ENCODE data around the gene KDM2A. TPM values are rescaled to one million over a fixed set of nuclear protein-coding genes. Genes with fewer than 3 reads are reported as not detected.

KDM2A gene
- total RNA-seq (2014; rRNA removed; shearing (Covaris generic)), result 11.4 and 13.4 TPM in 2 replicates

- in situ Hi-C loops (cut with HindIII; ENCODE audit: low sequenced_read_pairs), result loop anchor here (10.0 kb wide), 1 partner anchor 116 kb away; no protein-coding TSS in a partner anchor
- peak; percentile 98 for DNase-seq (ENCODE audit: low spot score)
These were observed at the start of gene KDM2A for GRCh38 chr11:67118801-67119584. TSS of gene KDM2A (plus strand) at chr11:67119263. CDS start at chr11:67121317, 2,054 bp downstream.

- peak; percentile 86 for DNase-seq (ENCODE audit: low spot score)
- in situ Hi-C loops (cut with HindIII; ENCODE audit: low sequenced_read_pairs), result no loop called here
These were observed 47.4 kb upstream of the KDM2A start for GRCh38 chr11:67071420-67072284.

- in situ Hi-C loops (cut with HindIII; ENCODE audit: low sequenced_read_pairs), result no loop called here
- no peak for DNase-seq (ENCODE audit: low spot score)
These were observed 46.8 kb upstream of the KDM2A start for GRCh38 chr11:67072295-67072694.

- DNase-seq (ENCODE audit: low spot score), result no peak
These were observed 45.2 kb upstream of the KDM2A start for GRCh38 chr11:67073908-67074307.

GRCh38 chr11:67076202-67076601 is 42.9 kb upstream of the KDM2A start:
- no peak for DNase-seq (ENCODE audit: low spot score)
- in situ Hi-C loops (cut with HindIII; ENCODE audit: low sequenced_read_pairs), result no loop called here

More at GRCh38 chr11:67073908-67074307, 45.2 kb upstream of the KDM2A start:
- in situ Hi-C loops (cut with HindIII; ENCODE audit: low sequenced_read_pairs), result no loop called here

- in situ Hi-C loops (cut with HindIII; ENCODE audit: low sequenced_read_pairs), result no loop called here
- no peak for DNase-seq (ENCODE audit: low spot score)
These were observed 39.9 kb upstream of the KDM2A start for GRCh38 chr11:67079065-67079705.

- in situ Hi-C loops (cut with HindIII; ENCODE audit: low sequenced_read_pairs), result no loop called here
- DNase-seq (ENCODE audit: low spot score), result no peak
These were observed 36.8 kb upstream of the KDM2A start for GRCh38 chr11:67082071-67082791.

GRCh38 chr11:67083786-67084366 is 35.2 kb upstream of the KDM2A start:
- in situ Hi-C loops (cut with HindIII; ENCODE audit: low sequenced_read_pairs), result no loop called here

GRCh38 chr11:67085617-67086016 is 33.4 kb upstream of the KDM2A start:
- in situ Hi-C loops (cut with HindIII; ENCODE audit: low sequenced_read_pairs), result no loop called here
- DNase-seq (ENCODE audit: low spot score), result no peak

More at GRCh38 chr11:67083786-67084366, 35.2 kb upstream of the KDM2A start:
- no peak for DNase-seq (ENCODE audit: low spot score)

- DNase-seq (ENCODE audit: low spot score), result no peak
- in situ Hi-C loops (cut with HindIII; ENCODE audit: low sequenced_read_pairs), result no loop called here
These were observed 28.3 kb upstream of the KDM2A start for GRCh38 chr11:67090717-67091116.

GRCh38 chr11:67095214-67095507 is 23.9 kb upstream of the KDM2A start:
- DNase-seq (ENCODE audit: low spot score), result no peak
- in situ Hi-C loops (cut with HindIII; ENCODE audit: low sequenced_read_pairs), result no loop called here

GRCh38 chr11:67098799-67099429 is 20.1 kb upstream of the KDM2A start:
- in situ Hi-C loops (cut with HindIII; ENCODE audit: low sequenced_read_pairs), result no loop called here
- peak; percentile 6 for DNase-seq (ENCODE audit: low spot score)

- in situ Hi-C loops (cut with HindIII; ENCODE audit: low sequenced_read_pairs), result no loop called here
- no peak for DNase-seq (ENCODE audit: low spot score)
These were observed 19.2 kb upstream of the KDM2A start for GRCh38 chr11:67099831-67100324.

GRCh38 chr11:67102664-67103063 is 16.4 kb upstream of the KDM2A start:
- in situ Hi-C loops (cut with HindIII; ENCODE audit: low sequenced_read_pairs), result no loop called here
- DNase-seq (ENCODE audit: low spot score), result no peak

GRCh38 chr11:67105964-67106363 is 13.1 kb upstream of the KDM2A start:
- in situ Hi-C loops (cut with HindIII; ENCODE audit: low sequenced_read_pairs), result no loop called here
- no peak for DNase-seq (ENCODE audit: low spot score)

GRCh38 chr11:67111261-67111660 is 7.8 kb upstream of the KDM2A start:
- no peak for DNase-seq (ENCODE audit: low spot score)
- in situ Hi-C loops (cut with HindIII; ENCODE audit: low sequenced_read_pairs), result loop anchor here (10.0 kb wide), 1 partner anchor 124 kb away; no protein-coding TSS in a partner anchor

- DNase-seq (ENCODE audit: low spot score), result no peak
- in situ Hi-C loops (cut with HindIII; ENCODE audit: low sequenced_read_pairs), result loop anchor here (10.0 kb wide), 1 partner anchor 122 kb away; no protein-coding TSS in a partner anchor
These were observed 5.8 kb upstream of the KDM2A start for GRCh38 chr11:67113231-67113721.

All from G401 (cell line).